Natural killer cell (primary cell): Measurements from ENCODE around the gene LHFPL3. TPM values are rescaled to one million over a fixed set of nuclear protein-coding genes. Genes with fewer than 3 reads are reported as not detected.

ENCODE experiments used
- ATAC-seq, 3 donors: fragments of 150-1000 bp in 2 of 3; fragments of 200-7000 bp in 1 of 3; cut with Tn5 transposase; 1 replicate in 1 of 3; 2 replicates in 2 of 3; pipeline ENCODE4 v1.10.0; 2021; ENCODE audit warnings: mild to moderate bottlenecking in 2 of 3, moderate library complexity in 2 of 3
- DNase-seq, 2 donors: peaks; one replicate each; pipeline versions ENCODE4 v3.0.0 to v3.0.0-alpha.2; 2013 to 2021; ENCODE audit warnings: mixed read lengths in 1 of 2
- H3K27ac ChIP-seq: one replicate; pipeline ENCODE4 v1.5.1; 2013; ENCODE audit warnings: mild to moderate bottlenecking, low read length
- H3K27me3 ChIP-seq: one replicate; pipeline ENCODE4 v1.6.1; 2013; ENCODE audit warnings: low read length; ENCODE audit not compliant: control insufficient read depth, insufficient read depth
- H3K36me3 ChIP-seq: one replicate; pipeline ENCODE4 v1.6.1; 2013; ENCODE audit warnings: low read length; ENCODE audit not compliant: control insufficient read depth, insufficient read depth
- H3K4me1 ChIP-seq: one replicate; pipeline ENCODE4 v1.6.1; 2013; ENCODE audit warnings: low read length; ENCODE audit not compliant: control insufficient read depth, insufficient read depth
- H3K4me3 ChIP-seq: one replicate; pipeline ENCODE4 v1.5.1; 2013; ENCODE audit warnings: low read length
- H3K9me3 ChIP-seq: one replicate; pipeline ENCODE4 v1.6.1; 2013; ENCODE audit warnings: low read length; ENCODE audit not compliant: control insufficient read depth, insufficient read depth
- H3K27ac Mint-ChIP-seq, 2 donors: one replicate each; pipeline ENCODE4 v1.8.0; 2022; ENCODE audit warnings: mild to moderate bottlenecking in 2 of 2, mixed read lengths in 2 of 2, moderate library complexity in 1 of 2
- H3K27me3 Mint-ChIP-seq, 2 donors: one replicate each; pipeline ENCODE4 v1.8.0; 2022; ENCODE audit warnings: low read depth in 2 of 2, mixed read lengths in 2 of 2
- H3K36me3 Mint-ChIP-seq: one replicate; pipeline ENCODE4 v1.8.0; 2022; ENCODE audit warnings: mixed read lengths
- H3K4me1 Mint-ChIP-seq, 2 donors: one replicate each; pipeline ENCODE4 v1.8.0; 2022; ENCODE audit warnings: mixed read lengths in 2 of 2
- H3K4me3 Mint-ChIP-seq: one replicate; pipeline ENCODE4 v1.8.0; 2022; ENCODE audit warnings: mild to moderate bottlenecking, moderate library complexity, mixed read lengths
- H3K9me3 Mint-ChIP-seq, 2 donors: one replicate each; pipeline ENCODE4 v1.8.0; 2022; ENCODE audit warnings: mixed read lengths in 2 of 2
- CTCF ChIP-seq: fragments of 200-600 bp; IDR thresholded peaks from one replicate; pipeline ENCODE4 v1.8.0; 2022; ENCODE audit warnings: antibody characterized with exemption
- WGBS: methylation state at CpG from one replicate; pipeline ENCODE4 v1.1.7; 2013; ENCODE audit warnings: missing lambda C conversion rate; ENCODE audit not compliant: insufficient coverage; 5-methylcytosine and 5-hydroxymethylcytosine counted together
- intact Hi-C: fragments of 100-400 bp; cut with micrococcal nuclease; formaldehyde crosslinking; loops from one replicate; pipeline ENCODE4 v1.14.2; 2022
- total RNA-seq, 4 donors: library from RNA; stranded (reverse); fragments of 120-200 nt in 1 of 4; gene quantifications; one replicate each; pipeline versions ENCODE4 v1.2.3 to v1.2.4, GENCODE V29; 2013 to 2022

The LHFPL3 gene
- total RNA-seq, 3 donors from 2014 or later (not counting 1 experiment from before 2014, with no cell fraction given): not detected

GRCh38 chr7:104395162-104395561 lies 66.8 kb downstream of the LHFPL3 start:
- Histone ChIP-seq H3K27ac (no peak overlapping the region), H3K36me3 (no peaks in the 10 kb centered on the region), H3K4me3 (no peak overlapping the region), H3K27me3 (no peaks in the 10 kb centered on the region), H3K9me3 (no peaks in the 10 kb centered on the region), H3K4me1 (no peaks in the 10 kb centered on the region)
- Mint-ChIP-seq H3K9me3 (peaks cover 2 to 3% of the 10 kb centered on the region in 2 donors), H3K27me3 (no peaks in the 10 kb centered on the region), H3K4me1 (no peaks in the 10 kb centered on the region), H3K27ac (no peak overlapping the region), H3K4me3 (no peak overlapping the region), H3K36me3 (no peaks in the 10 kb centered on the region)
- no peak for DNase-seq
- intact Hi-C loops: no loop called here
- no peak for TF ChIP-seq CTCF
- ATAC-seq: no peak

GRCh38 chr7:104397442-104397841 lies 69.0 kb downstream of the LHFPL3 start:
- no peak overlapping the region for H3K27ac Mint-ChIP-seq

GRCh38 chr7:104408371-104408770 lies 80.0 kb downstream of the LHFPL3 start:
- DNase-seq (no peak), ATAC-seq (no peak)
- Histone ChIP-seq H3K27ac (no peak overlapping the region), H3K36me3 (no peaks in the 10 kb centered on the region), H3K4me3 (no peak overlapping the region), H3K27me3 (no peaks in the 10 kb centered on the region), H3K9me3 (no peaks in the 10 kb centered on the region), H3K4me1 (no peaks in the 10 kb centered on the region)
- intact Hi-C loops: no loop called here
- Mint-ChIP-seq H3K9me3 (no peaks in the 10 kb centered on the region), H3K4me3 (no peak overlapping the region), H3K27ac (no peak overlapping the region), H3K36me3 (no peaks in the 10 kb centered on the region), H3K4me1 (no peaks in the 10 kb centered on the region), H3K27me3 (no peaks in the 10 kb centered on the region)
- no peak for TF ChIP-seq CTCF
- WGBS: 100% methylated on average over 1 of the region's 1 CpG

More at GRCh38 chr7:104397442-104397841, 69.0 kb downstream of the LHFPL3 start:
- Mint-ChIP-seq H3K27me3 (no peaks in the 10 kb centered on the region), H3K4me3 (no peak overlapping the region), H3K4me1 (no peaks in the 10 kb centered on the region), H3K9me3 (peaks cover 0 to 5% of the 10 kb centered on the region in 2 donors), H3K36me3 (no peaks in the 10 kb centered on the region)
- Histone ChIP-seq H3K9me3 (no peaks in the 10 kb centered on the region), H3K4me3 (no peak overlapping the region), H3K27me3 (no peaks in the 10 kb centered on the region), H3K4me1 (no peaks in the 10 kb centered on the region), H3K36me3 (no peaks in the 10 kb centered on the region), H3K27ac (no peak overlapping the region)
- no peak for ATAC-seq
- no peak for DNase-seq
- intact Hi-C loops: no loop called here
- TF ChIP-seq CTCF: no peak
- WGBS: 39% methylated on average over 3 of the region's 4 CpGs

GRCh38 chr7:104410742-104411141 lies 82.3 kb downstream of the LHFPL3 start:
- Histone ChIP-seq H3K36me3 (no peaks in the 10 kb centered on the region), H3K27me3 (no peaks in the 10 kb centered on the region), H3K4me3 (no peak overlapping the region), H3K4me1 (no peaks in the 10 kb centered on the region), H3K9me3 (no peaks in the 10 kb centered on the region), H3K27ac (no peak overlapping the region)
- no peak for TF ChIP-seq CTCF
- intact Hi-C loops: no loop called here
- Mint-ChIP-seq H3K27me3 (no peaks in the 10 kb centered on the region), H3K9me3 (no peaks in the 10 kb centered on the region), H3K4me3 (no peak overlapping the region), H3K27ac (no peak overlapping the region), H3K36me3 (no peaks in the 10 kb centered on the region), H3K4me1 (no peaks in the 10 kb centered on the region)
- 85% methylated on average over 5 of the region's 5 CpGs for WGBS
- no peak for DNase-seq
- ATAC-seq: no peak
